Measurements from ENCODE around the gene SCYGR2.

GRCh38 chr2:227630322-227630721 lies 31.6 kb downstream of the SCYGR2 start:
- TF ChIP-seq, protein P1, sequence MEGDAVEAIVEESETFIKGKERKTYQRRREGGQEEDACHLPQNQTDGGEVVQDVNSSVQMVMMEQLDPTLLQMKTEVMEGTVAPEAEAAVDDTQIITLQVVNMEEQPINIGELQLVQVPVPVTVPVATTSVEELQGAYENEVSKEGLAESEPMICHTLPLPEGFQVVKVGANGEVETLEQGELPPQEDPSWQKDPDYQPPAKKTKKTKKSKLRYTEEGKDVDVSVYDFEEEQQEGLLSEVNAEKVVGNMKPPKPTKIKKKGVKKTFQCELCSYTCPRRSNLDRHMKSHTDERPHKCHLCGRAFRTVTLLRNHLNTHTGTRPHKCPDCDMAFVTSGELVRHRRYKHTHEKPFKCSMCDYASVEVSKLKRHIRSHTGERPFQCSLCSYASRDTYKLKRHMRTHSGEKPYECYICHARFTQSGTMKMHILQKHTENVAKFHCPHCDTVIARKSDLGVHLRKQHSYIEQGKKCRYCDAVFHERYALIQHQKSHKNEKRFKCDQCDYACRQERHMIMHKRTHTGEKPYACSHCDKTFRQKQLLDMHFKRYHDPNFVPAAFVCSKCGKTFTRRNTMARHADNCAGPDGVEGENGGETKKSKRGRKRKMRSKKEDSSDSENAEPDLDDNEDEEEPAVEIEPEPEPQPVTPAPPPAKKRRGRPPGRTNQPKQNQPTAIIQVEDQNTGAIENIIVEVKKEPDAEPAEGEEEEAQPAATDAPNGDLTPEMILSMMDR (IDR thresholded peaks at IDR 0.05), result no peak
- TF ChIP-seq ZFX (IDR thresholded peaks at IDR 0.05; ENCODE audit: borderline replicate concordance), result no peak

Data from 22Rv1 (cell line).